Stromal cell of bone marrow (primary cell): Measurements from ENCODE around the gene TGM1.
"Not testable (repeated sequence)": the region's sequence is repeated elsewhere in the genome, so short reads cannot be mapped to it uniquely, and the experiment has no call there.

Experiments used
- DNase-seq: peaks from one replicate; pipeline ENCODE4 v3.0.0-alpha.2; 2012; ENCODE audit warnings: low read depth

Gene TGM1

GRCh38 chr14:24206260-24207103, 56.5 kb downstream of the TGM1 start:
- no peak for DNase-seq

- DNase-seq = no peak
Measured at GRCh38 chr14:24204163-24205146, 58.5 kb downstream of the TGM1 start.

- DNase-seq = not testable (repeated sequence)
Measured at GRCh38 chr14:24203249-24203886, 59.6 kb downstream of the TGM1 start.

- DNase-seq = not testable (repeated sequence)
Measured at GRCh38 chr14:24202538-24202937, 60.4 kb downstream of the TGM1 start.
